BE2C (cell line): ENCODE results near the gene RIMS4.

Experiments used
- DNase-seq: peaks from one replicate; pipeline ENCODE4 v3.0.0-alpha.2; 2020
- H3K27me3 ChIP-seq: fragments of 250-450 bp; sonication (Bioruptor Pico); 2 replicates; pipeline ENCODE4 v1.5.1; 2020; ENCODE audit warnings: mild to moderate bottlenecking
- H3K36me3 ChIP-seq: fragments of 250-450 bp; sonication (Bioruptor Pico); 2 replicates; pipeline ENCODE4 v1.5.1; 2020; ENCODE audit warnings: mild to moderate bottlenecking
- H3K4me1 ChIP-seq: fragments of 250-450 bp; sonication (Bioruptor Pico); 2 replicates; pipeline ENCODE4 v1.5.1; 2020
- H3K4me3 ChIP-seq: 2 replicates; pipeline ENCODE4 v1.5.1; 2011; ENCODE audit warnings: low read depth, low read length
- H3K9me3 ChIP-seq: fragments of 250-450 bp; sonication (Bioruptor Pico); 2 replicates; pipeline ENCODE4 v1.5.1; 2020
- TF ChIP-seq, protein P1 (sequence below): IDR thresholded peaks from 2 replicates; pipeline ENCODE4 v1.5.1; 2012; ENCODE audit warnings: mild to moderate bottlenecking, low read depth, low read length

RIMS4 gene

DNA sequence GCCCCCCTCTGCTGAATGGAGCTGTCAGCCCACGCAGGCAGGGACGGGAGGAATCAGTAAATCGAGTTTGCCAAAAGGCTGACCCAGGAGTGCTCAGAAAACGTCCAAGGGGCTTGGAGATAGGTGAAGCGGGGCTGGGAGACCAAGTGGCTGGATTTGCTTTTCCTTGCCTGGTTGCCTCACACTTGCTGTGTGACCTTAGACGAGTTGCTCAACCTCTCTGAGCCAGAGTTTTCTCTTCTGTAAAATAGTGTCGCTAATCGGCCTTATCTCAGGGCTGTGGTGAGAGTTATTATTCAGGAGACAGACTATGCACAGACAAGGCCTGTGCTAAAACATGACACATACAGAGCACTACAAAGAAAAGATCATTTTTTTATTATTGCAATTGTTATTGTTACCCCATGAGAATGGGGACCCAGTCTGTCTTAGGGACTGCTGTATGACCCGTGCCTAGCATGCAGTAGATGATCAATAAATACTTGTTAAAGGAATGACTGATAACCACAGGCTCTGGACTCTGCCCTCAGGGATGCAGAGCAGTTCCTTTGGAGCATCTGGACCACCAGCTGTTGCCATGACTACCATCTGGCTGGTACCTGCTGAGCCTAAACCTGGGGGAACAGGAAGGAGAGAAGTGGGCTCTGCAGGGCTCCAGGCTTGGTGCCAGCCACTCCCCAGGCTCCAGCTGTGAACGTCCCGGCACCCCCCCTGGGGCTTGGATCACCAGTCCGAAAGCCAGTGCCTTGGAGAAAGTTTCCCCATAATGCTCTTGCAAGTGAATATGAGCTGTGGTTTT, 63.8 kb downstream of the RIMS4 start:
- TF ChIP-seq, protein P1, sequence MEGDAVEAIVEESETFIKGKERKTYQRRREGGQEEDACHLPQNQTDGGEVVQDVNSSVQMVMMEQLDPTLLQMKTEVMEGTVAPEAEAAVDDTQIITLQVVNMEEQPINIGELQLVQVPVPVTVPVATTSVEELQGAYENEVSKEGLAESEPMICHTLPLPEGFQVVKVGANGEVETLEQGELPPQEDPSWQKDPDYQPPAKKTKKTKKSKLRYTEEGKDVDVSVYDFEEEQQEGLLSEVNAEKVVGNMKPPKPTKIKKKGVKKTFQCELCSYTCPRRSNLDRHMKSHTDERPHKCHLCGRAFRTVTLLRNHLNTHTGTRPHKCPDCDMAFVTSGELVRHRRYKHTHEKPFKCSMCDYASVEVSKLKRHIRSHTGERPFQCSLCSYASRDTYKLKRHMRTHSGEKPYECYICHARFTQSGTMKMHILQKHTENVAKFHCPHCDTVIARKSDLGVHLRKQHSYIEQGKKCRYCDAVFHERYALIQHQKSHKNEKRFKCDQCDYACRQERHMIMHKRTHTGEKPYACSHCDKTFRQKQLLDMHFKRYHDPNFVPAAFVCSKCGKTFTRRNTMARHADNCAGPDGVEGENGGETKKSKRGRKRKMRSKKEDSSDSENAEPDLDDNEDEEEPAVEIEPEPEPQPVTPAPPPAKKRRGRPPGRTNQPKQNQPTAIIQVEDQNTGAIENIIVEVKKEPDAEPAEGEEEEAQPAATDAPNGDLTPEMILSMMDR: no peak
- no peaks in the 10 kb centered on the region for H3K9me3 ChIP-seq
- peak; percentile 47 for DNase-seq
- no peaks in the 10 kb centered on the region for H3K36me3 ChIP-seq
- peak overlapping the region; percentile 53 for H3K4me3 ChIP-seq
- H3K27me3 ChIP-seq: peaks cover 13% of the 10 kb centered on the region
- peaks cover 18% of the 10 kb centered on the region for H3K4me1 ChIP-seq

DNA sequence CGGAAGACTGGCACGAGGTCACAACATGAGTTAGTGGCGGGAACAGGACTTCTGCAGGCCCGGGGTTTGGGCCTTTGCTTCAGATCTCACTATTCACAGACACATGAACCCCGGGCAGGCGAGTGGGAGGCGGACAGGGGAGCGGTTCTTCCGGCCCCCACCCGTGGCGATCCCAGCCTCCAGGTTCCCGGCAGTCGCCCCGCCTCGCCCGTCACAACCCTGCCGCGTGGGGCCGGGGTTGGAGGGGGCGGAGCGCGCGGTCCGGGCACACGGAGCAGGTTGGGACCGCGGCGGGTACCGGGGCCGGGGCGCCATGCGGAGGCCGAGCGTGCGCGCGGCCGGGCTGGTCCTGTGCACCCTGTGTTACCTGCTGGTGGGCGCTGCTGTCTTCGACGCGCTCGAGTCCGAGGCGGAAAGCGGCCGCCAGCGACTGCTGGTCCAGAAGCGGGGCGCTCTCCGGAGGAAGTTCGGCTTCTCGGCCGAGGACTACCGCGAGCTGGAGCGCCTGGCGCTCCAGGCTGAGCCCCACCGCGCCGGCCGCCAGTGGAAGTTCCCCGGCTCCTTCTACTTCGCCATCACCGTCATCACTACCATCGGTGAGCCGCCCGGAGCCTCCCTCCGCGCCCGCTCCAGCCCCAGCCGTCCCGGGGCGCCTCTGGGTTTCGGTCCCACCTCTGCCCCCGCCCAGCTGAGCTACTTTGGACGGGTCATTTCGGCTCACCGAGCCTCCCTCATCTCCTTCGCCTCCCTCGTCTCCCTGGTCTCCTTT, 64.6 kb downstream of the RIMS4 start, which contains the start of gene KCNK15:
TSS of gene KCNK15 (plus strand) at position 268 of the 769 bp plus-strand sequence. CDS start at position 314, 46 bp downstream.
- peak; percentile 35 for DNase-seq

DNA sequence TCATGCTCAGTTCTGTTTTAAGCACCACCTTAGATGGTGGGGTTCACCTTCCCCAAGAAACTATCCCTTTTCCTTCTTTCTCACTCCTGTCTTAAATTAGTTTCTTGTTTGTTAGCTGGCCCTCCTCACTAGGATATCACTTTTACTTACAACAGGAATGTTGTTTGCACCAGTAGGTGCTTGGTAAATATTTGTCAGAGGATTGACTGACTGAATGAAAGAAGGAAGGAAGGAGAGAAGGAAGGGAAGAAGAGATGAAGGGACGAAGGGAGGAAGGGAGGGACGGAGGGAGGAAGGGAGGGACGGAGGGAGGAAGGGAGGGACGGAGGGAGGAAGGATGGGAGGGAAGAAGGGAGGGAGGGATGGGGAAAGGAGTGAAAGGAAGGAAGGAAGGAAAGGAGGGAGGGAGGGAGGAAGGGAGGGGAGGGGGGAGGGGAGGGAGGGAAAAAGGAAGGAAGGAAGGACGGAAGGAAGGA, 65.2 kb downstream of the RIMS4 start:
- Histone ChIP-seq H3K27me3 (peaks cover 13% of the 10 kb centered on the region), H3K4me3 (no peak overlapping the region; the same call in 1 of the 2 replicates)

More for the DNA sequence above, 64.6 kb downstream of the RIMS4 start, which contains the start of gene KCNK15:
- no peaks in the 10 kb centered on the region for H3K9me3 ChIP-seq
- TF ChIP-seq, protein P1: no peak
- peaks cover 13% of the 10 kb centered on the region for H3K27me3 ChIP-seq
- peaks cover 18% of the 10 kb centered on the region for H3K4me1 ChIP-seq
- no peaks in the 10 kb centered on the region for H3K36me3 ChIP-seq
- H3K4me3 ChIP-seq: peak within 1 kb of the TSS; percentile 53

DNA sequence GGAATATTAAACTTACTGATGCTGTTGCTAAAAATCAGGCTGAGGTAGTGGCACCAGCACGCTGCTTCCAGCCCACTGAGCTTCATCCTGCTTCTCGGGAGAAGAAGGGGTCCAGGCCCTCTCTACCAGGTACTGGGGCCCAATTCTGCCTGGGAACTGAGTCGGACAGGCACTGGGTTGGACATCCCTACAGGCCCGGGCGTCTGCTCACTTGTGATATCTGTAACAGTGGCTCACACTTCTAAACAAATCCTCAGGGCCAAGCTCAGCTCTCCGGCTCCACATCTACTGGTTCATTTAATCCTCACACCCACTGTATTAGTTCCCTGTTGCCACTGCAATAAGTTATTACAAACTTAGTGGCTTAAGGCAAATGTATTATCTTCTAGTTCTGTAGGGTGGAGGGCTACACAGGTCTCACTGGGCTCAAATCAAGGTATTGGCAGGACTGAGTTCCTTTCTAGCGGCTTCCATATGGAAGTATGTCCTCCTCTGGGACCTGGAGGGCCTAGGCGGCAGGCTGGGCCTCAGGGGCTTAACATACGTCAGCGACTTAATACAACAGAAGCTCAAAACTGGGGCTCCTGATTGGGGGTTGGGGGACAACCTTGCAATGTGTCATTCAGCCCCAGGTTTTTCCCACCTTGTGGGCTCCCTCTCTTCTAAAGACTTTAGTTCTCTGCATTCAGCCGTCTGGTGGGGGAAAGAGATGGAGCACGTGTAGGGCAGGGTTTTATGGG, 66.3 kb downstream of the RIMS4 start:
- H3K4me3 ChIP-seq: no peak overlapping the region
- no peaks in the 10 kb centered on the region for H3K36me3 ChIP-seq
- H3K9me3 ChIP-seq: no peaks in the 10 kb centered on the region
- no peak for DNase-seq
- TF ChIP-seq, protein P1: no peak
- peaks cover 13% of the 10 kb centered on the region for H3K27me3 ChIP-seq
- peaks cover 18% of the 10 kb centered on the region for H3K4me1 ChIP-seq

More for the DNA sequence above, 65.2 kb downstream of the RIMS4 start:
- no peaks in the 10 kb centered on the region for H3K9me3 ChIP-seq
- H3K4me1 ChIP-seq: peaks cover 18% of the 10 kb centered on the region
- H3K36me3 ChIP-seq: no peaks in the 10 kb centered on the region
- no peak for DNase-seq
- TF ChIP-seq, protein P1: no peak

DNA sequence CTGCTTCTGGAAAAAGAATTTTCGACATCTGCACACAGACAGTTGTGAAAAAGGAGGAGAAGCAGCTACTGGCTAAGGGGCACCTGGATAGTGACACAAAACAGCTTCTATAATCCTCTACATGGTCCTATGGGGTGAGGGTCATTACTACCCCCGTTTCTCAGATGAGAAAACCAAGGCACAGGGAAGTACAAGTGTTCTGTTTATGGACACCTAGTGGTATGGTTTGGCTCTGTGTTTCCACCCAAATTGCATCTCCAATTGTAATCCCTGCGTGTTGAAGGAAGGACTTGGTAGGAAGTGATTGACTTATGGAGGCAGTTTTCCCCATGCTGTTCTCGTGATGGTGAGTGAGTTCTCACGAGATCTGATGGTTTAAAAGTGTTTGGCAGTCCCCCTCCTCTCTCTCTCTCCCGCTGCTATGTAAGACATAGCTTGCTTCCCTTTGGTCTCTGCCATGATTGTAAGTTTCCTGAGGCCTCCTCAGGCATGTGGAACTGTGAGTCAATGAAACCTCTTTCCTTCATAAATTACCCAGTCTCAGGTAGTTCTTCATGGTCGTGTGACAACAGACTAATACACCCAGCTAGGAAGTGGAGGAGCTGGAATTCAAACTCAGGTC, 67.2 kb downstream of the RIMS4 start:
- Histone ChIP-seq H3K36me3 (no peaks in the 10 kb centered on the region), H3K4me1 (peaks cover 14% of the 10 kb centered on the region), H3K27me3 (peaks cover 13% of the 10 kb centered on the region), H3K4me3 (no peak overlapping the region), H3K9me3 (no peaks in the 10 kb centered on the region)
- no peak for DNase-seq
- TF ChIP-seq, protein P1: no peak
